HG03095 (cell line): Measurements from ENCODE around the gene MKI67.
"Not testable (repeated sequence)": the region's sequence is repeated elsewhere in the genome, so short reads cannot be mapped to it uniquely, and the experiment has no call there.

Experiments
- ATAC-seq: cut with Tn5 transposase; IDR thresholded peaks from one replicate; pipeline ENCODE4 v1.9.1; 2021; ENCODE audit warnings: moderate library complexity; ENCODE audit not compliant: unreplicated experiment

MKI67 gene, protein sequence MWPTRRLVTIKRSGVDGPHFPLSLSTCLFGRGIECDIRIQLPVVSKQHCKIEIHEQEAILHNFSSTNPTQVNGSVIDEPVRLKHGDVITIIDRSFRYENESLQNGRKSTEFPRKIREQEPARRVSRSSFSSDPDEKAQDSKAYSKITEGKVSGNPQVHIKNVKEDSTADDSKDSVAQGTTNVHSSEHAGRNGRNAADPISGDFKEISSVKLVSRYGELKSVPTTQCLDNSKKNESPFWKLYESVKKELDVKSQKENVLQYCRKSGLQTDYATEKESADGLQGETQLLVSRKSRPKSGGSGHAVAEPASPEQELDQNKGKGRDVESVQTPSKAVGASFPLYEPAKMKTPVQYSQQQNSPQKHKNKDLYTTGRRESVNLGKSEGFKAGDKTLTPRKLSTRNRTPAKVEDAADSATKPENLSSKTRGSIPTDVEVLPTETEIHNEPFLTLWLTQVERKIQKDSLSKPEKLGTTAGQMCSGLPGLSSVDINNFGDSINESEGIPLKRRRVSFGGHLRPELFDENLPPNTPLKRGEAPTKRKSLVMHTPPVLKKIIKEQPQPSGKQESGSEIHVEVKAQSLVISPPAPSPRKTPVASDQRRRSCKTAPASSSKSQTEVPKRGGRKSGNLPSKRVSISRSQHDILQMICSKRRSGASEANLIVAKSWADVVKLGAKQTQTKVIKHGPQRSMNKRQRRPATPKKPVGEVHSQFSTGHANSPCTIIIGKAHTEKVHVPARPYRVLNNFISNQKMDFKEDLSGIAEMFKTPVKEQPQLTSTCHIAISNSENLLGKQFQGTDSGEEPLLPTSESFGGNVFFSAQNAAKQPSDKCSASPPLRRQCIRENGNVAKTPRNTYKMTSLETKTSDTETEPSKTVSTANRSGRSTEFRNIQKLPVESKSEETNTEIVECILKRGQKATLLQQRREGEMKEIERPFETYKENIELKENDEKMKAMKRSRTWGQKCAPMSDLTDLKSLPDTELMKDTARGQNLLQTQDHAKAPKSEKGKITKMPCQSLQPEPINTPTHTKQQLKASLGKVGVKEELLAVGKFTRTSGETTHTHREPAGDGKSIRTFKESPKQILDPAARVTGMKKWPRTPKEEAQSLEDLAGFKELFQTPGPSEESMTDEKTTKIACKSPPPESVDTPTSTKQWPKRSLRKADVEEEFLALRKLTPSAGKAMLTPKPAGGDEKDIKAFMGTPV (N-terminal part only)

DNA sequence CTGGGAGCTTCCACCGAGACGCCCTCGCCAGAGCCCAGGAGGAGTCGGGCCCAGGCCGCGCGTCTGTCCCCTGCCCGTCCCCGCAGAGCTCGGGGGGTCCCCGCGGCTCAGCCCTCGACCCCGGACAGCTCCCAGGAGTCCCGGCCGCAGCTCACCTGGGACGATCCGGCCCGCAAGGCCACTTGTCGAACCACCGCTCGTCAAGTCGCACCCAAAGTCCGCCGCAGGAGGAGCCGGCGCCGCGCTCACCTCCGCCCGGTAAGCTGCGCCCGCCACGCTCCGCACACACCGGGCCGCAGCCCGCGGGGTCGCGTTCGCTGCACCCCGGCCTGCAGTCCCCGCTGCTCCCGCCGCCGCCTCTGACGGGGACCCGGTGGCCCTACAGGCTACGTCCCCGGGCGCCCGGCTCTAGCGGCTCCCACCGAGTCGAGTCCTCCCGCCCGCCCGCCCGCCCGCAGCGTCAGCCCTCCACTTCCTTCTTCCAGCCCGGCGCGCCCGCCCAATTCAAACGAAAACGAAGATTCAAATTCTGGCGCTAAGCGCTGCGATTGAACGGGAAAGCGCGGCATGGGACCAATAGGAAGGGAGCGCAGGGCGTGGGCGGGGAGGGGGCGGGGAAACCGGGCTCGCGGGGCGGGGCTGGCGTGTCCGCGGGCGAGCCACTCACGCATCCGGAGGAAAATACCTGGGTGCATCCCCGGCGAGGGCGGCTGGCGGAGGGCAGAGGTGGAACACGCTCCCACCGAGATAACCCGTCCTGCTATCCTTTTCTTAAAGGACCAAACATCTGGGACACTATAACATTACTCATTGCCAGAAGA is at the start of gene MKI67:
MKI67 (minus strand) TSS at position 480 of the 821 bp plus-strand sequence. CDS start 756 bp downstream, outside the sequence.
- ATAC-seq: peak; percentile 78

DNA sequence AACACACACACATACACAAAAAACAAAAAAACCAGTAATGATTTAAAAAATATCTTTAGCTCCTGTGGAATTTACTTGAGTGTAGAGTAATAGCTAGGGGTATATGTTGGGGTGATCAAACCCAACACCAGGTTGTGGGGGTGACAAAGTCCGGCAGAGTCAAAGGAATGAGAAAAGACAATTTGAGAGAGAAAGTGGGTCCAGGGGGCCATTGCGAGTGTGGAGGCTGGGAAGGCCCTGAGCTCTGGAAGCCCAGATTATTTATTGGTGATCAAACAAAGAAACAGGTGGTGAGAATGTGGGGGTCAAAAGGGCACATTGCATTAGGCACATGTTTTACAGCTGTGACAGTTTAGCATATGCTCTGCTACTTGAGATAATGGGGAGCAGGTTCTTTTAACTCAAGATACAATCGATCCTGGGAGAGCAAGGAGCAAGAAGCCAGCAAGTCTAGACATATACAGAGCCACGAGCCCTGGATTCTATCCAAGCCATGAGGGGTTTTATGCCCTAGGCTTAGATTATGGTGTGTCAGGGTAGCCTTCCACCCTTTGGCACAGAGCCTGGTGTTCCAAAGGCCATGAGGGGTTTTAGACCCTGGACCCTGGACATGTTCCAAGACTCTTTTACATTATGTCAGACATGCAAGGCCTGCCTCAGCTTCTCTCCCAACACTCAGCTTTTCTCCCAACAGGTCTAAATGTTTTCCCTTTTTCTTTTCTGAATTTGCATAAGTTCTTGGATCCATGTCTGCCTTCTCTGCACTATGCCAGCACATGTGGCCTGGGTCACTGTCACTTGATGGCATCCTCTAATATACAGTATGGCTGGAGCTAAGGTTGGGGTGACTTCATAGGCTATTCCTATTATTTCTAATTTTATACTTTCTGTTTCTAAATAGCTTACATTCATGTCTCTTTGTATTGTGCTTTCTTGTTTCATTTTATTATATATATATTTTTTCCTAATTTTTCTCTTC is 48.6 kb upstream of the MKI67 start:
- ATAC-seq: no peak

DNA sequence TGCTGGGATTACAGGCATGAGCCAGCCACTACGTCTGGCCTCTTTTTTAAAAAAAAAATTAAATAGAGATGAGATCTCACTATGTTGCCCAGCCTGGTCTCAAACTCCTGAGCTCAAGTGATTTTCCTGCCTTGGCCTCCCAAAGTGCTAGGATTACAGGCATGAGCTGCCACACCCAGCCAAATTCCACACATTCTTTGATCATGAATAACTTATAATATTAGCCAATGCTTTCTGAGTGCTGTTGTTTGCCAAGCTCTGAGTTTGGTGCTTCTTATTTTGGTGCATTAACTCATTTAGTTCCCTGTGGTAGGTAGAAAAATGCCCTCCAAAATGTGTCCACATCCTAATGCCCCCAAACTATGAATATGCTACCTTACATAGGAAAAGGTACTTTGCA is 47.2 kb upstream of the MKI67 start:
- ATAC-seq: no peak

DNA sequence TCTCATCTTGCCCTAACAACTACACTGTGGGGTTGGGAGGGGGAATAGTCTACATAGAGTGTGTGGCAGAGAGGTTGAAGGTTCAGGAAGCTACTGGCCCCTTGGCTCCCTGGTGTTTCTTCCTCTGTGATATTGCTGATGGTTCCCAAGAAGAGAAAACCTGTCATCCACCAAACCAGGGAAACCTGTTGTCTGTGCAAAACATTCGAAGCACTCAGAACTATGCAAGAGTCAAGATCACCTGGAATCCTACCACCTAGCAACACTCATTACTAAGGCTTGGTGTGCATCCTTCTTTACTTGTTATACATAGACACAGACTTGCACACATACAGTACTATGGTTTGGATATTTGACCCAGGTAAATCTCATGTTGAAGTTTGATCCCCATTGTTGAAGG is 46.5 kb upstream of the MKI67 start:
- no peak for ATAC-seq

DNA sequence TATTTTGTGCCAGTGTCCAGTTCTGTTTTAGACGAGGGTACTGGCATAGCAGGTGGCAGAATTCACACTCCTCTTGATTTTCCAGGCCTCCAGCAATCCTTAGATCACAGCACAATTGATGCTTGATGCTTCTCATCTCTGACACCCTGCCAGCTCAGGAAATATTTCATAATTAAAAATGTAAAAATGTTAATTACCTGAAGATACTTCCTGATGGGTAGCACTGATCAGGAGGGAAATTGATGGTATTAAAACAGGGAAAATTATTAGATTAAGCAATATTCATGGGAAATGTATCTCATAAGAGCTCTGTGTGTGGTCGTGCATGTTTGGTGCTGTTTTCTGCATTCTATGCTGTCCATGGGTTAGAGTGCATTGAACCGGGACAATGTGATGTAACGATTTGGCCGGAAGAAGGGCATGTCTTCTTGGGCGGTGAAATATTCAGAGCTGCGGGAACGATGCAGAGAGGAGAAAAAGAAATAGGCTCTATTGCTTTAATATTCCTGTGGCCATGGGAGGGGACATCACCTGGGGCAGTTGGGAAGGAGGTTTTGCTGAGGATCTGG is 43.7 kb upstream of the MKI67 start:
- ATAC-seq: no peak

DNA sequence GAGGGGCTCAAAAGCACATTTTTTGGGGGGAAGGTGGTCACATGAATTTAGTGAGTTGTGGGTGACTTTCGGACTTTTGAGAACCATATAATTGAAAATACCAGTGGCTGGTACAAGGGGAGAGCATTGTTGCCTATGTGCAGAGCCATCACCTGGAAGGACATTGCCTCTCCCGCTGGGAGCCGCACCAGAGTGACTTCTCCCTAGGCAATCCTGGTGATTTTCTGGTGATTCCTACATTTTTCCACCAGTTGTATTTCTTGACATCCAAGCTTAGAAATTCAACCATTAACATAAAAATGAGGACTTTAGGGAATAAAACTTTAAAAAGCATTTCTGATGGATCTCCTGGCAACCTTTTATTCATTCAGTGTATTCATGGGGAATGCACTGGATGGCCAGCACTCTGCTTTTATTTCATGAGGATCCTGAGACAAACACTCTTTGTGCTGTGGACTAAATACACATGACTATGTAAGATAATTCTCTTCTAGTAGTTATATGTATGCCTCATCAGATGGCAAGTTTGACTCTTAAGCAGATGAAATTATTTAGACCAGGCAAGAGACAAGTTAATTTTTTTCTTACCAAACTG is 41.8 kb upstream of the MKI67 start:
- ATAC-seq: no peak

DNA sequence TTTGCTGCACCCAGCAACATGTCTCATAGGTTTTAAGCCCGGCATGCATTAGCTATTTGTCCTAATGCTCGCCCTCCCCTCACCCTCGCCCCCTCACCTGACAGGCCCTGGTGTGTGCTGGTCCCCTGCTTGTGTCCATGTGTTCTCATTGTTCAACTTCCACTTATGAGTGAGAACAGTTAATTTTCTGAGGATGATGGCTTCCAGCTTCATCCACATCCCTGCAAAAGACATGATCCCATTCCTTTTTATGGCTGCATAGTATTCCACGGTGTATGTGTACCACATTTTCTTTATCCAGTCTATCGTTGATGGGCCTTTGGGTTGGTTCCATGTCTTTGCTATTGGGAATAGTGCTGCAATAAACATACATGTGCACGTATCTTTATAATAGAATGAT is 40.9 kb upstream of the MKI67 start:
- not testable (repeated sequence) for ATAC-seq

DNA sequence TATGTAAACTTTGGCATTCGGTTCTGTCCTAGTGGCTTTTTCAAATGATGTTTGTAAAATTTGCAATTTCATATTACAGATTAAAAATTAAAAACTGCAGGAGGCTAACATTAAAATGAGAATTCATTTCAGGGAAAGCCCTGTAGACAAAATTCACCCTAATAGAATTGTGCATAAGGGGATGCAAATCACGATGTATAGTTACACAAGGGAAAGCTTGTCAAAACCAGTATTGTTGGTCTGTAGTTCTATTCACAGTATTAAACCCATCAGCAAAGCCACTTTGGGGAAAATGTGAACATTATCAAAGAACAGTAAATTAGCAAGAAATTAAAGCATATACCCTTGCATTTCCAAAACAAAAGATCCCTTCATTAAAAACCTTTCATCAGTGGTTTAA is 39.9 kb upstream of the MKI67 start:
- ATAC-seq: no peak

DNA sequence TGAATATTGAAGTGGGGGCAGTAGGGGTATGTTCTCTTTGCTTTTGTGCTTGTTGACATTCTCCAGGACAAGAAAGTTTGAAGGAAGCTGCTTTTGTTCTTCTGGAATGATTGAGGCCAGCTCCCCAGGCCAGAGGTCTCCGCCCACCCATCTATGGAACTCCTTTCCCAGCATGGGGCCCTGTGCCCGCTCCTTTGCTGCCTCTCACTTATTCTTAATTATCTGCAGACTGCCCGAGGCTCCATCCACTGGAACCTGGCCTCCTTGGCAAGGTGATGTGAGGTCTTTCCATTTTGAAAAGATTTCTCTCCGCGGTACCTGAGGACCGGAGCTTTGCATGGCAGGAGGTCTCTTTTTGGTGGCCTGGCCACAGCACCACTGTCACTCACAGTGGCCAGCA is 39.3 kb upstream of the MKI67 start:
- ATAC-seq: no peak

DNA sequence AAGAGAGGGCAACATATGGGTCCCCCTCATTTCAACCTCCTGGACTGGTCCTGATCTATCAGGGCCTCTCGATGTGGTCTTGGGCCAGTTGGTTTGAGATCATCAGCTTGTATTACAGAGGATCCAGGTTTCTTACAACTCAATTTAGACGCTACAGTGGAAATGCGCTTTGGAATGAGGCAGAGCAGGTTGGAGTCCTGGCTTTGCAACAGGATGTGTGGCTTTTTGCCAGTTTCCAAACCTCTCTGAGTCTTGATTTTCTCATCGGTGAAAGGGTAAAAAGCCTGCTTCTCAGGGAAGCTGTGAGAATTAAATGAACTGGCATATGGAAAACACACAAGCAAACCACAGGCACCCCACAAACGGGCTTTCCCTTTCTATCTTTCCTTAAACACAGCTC is 37.5 kb upstream of the MKI67 start:
- ATAC-seq: no peak

DNA sequence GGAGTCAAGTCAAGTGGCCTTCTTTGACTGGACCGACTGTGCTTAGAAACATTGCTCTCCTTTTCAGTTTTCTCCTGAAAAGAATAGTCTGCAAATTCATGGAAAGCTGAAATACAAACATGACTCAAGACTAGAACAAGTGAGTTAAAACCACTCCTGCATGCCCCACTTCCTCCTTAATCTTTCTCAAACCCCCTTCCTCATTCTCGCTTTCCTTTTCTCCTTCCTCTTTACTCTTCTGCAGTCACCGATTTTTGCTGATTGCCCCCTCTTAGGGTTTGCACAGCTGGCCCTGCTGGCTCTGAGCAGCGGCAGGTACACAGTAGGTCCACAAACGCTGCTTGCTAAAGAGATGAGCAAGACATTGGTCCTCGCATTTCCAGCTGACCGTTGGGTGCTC is 34.8 kb upstream of the MKI67 start:
- ATAC-seq: no peak

DNA sequence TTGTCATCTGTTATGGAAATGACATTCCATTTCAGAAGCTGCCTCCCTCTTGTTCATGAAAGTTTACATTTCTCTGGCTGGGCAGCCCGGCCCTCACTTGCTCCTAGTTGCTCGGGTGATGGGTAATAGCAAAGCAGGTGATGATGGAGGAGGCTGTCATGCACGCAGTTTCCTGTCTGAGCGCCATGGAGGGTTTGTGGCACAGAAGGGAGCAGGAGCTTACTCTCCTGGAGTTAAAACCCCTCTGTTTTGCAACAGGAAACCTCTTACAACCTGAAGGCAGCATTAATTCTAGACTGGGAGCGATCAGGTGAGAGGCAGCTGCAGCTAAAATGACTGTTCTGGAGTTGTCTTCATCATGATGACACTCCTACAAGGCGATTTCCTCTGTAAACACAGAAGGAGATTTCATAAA is 34.1 kb upstream of the MKI67 start:
- no peak for ATAC-seq

DNA sequence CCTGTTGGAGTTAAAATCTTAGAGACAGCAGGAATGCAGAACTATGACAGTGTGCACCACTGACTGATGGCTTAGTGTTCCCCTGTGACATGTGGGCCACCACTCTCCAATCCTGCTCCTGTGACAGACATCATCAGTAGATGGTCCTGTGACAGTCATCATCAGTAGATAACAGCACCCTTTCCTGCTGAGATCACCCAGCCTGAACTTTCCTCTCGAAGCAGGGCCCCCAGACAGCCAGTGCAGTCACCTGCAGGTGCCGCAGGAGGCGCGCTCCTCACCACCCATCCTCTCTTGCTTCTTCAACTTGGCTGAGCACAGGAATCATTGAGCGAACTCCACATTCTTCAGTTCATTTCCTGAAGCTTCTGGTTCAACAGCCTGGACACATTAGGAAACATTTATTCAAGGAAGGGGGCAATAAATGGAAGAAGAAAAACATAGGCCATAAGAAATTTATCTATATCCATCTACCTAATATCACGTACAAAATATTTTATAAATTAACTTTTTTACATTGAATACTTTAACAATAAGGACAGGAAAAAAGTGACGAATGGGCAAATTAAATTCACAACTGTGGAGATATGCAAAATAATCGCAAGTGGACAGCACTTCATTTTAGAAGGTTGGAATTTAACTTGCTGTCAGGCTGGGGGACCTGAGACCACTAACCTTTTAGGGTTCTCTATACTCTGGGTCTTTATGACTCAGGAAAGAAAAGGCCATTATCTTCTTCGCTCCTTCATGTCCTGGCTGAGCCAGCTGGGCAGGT is 32.0 kb upstream of the MKI67 start:
- no peak for ATAC-seq

DNA sequence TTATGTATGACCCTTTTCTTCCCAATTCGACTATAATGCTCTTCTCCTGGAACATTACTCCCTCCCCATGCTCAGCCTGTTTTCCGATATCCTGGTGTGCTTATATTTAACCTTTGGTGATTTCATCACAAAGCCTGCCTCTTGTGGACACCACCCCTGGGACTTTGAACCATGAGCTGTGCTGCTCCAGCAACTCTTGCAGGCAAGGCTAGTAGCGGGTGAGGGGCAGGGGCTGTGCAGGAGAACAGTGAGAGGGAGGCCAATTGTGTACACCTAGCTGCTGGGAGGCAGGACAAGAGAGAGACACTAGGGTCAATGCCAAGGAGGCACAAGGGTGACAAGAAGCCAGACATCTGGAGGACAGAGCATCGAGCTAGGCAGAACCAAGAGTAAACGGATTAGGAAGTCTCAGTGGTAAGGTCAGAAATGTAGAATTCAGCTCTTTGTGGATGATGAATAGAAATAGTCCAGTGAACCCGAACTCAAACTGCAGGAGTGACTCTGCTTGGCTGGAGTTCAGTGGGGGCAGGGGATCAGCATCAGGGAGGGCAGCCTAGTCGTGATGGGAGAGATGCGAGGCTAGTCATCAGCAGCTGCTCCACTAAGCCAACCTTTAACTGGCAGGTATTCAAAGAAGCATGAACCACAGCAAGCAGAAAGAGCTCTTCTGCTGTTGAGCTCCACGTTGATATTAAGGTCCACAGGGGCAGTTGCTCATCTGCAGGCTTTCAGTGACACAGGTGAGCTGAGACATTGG is 31.0 kb upstream of the MKI67 start:
- ATAC-seq: no peak

DNA sequence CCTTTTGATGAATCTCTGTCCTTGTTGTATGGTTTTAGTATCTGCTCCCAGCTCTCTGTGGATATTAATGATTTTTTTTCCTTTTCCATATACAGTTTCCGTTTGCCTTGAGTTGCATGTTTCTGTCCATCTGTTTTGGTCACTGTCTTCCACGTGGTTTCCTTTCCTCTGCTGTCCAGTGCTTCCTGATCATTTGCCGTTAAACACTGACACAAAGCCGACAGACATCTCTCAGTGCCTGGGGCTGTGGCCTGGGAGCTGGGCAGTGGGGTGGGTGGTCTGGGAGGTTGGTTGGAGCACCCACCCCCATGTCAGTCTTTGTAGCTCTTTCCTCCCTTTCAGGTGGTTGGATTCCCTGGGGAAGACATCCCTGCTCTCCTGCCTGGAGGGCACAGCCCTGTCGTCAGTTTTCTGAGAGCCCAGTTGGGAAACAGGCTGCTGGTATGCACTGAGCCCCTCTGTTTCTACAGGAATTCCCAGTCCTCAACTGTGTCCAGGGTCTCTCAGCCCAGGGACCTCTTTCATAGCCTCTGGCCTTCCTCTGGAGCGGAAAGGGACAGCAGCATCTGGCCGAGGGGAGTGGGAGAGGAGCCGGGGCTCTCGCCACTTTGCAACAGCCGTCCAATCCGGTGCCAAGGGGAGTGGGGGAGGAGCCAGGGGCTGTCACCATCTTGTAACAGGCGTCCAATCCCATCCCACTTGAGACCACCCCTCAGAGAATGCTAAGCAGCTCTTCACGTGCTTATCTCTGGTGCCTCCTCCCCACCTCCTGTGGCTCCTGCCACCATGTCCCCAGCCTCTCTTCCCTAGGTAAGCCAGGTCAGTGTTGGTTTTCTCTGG is 26.7 kb upstream of the MKI67 start:
- ATAC-seq: no peak

DNA sequence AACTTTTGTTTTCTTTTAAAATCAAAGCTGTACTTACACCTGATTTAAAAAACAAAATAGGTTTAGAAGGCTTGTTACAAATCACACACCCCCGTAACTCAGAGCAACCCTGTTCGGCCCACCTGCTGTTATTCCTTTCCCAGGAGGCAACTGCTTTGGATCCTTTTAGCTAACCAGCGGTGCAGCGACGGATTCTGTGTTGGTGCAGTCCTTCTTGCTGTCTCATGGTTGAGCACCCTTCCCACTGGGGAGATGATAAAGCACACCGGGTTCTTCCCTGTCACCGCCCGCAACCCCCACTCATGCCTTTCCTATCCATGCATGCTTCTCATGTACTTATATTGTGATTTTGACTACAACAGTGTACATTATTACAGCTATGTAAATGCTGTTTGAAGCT is 24.8 kb upstream of the MKI67 start:
- ATAC-seq: no peak
